HG02588 (cell line): ENCODE data around the gene RCBTB1.
"Not testable (repeated sequence)": the region's sequence is repeated elsewhere in the genome, so short reads cannot be mapped to it uniquely, and the experiment has no call there.

ENCODE experiments used
- ATAC-seq: cut with Tn5 transposase; IDR thresholded peaks from one replicate; pipeline ENCODE4 v1.9.1; 2021; ENCODE audit warnings: mild to moderate bottlenecking, moderate library complexity; ENCODE audit not compliant: unreplicated experiment

Gene RCBTB1

GRCh38 chr13:49585220-49586157, at the start of gene RCBTB1:
Gene RCBTB1 (minus strand): TSS chr13:49585558. CDS start chr13:49567279, 18,279 bp downstream.
- ATAC-seq: peak; percentile 90

DNA sequence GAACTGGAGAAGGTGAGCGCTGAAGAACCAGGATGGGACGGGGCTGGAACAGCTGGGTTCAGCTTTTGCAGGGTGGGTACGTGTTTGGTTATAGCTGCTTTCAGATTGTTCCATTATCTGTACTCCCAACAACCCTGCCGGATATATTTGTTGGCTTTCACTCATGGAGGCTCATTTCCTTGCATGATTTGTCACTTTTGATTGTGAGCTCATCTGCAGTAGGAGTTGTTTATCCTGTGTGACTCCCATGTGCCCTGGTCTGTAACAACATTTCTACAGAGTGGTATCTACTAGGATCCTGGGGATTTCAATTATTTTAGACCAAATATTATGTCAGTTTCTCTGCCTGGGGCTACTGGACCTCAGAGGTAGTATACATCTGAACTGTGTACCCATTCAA, 48.4 kb upstream of the RCBTB1 start:
- no peak for ATAC-seq

- no peak for ATAC-seq
Measured at GRCh38 chr13:49632156-49632555, 46.8 kb upstream of the RCBTB1 start.

DNA sequence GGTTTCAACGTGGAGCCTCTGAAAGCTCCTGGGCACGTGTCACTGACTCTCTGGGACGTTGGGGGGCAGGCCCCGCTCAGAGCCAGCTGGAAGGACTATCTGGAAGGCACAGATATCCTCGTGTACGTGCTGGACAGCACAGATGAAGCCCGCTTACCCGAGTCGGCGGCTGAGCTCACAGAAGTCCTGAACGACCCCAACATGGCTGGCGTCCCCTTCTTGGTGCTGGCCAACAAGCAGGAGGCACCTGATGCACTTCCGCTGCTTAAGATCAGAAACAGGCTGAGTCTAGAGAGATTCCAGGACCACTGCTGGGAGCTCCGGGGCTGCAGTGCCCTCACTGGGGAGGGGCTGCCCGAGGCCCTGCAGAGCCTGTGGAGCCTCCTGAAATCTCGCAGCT, 45.2 kb upstream of the RCBTB1 start:
- no peak for ATAC-seq

DNA sequence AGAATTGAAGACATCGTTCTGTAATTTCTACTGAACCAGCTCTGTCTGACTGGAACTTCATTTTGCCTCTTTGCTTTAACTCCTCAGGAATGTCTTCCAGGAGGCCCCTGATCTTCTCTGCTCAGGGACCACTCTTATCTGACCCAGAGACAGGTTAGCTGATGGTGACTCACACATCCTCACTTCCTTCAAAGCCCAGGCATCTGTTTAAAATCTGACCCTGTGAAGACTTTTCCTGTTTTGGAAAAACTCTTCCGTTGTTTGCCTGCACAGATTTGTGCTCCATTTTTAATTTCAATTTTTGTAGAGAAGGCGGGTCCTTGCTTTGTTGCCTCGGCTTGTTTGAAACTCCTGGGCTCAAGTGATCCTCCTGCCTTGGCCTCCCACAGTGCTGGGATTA, 44.6 kb upstream of the RCBTB1 start:
- no peak for ATAC-seq

GRCh38 chr13:49629196-49629938, 44.0 kb upstream of the RCBTB1 start:
- ATAC-seq: no peak

GRCh38 chr13:49627831-49628652, 42.7 kb upstream of the RCBTB1 start, which contains the start of gene ARL11:
Gene ARL11 (plus strand): TSS chr13:49628507. CDS start chr13:49630448, 1,941 bp downstream.
- ATAC-seq: peak; percentile 90

DNA sequence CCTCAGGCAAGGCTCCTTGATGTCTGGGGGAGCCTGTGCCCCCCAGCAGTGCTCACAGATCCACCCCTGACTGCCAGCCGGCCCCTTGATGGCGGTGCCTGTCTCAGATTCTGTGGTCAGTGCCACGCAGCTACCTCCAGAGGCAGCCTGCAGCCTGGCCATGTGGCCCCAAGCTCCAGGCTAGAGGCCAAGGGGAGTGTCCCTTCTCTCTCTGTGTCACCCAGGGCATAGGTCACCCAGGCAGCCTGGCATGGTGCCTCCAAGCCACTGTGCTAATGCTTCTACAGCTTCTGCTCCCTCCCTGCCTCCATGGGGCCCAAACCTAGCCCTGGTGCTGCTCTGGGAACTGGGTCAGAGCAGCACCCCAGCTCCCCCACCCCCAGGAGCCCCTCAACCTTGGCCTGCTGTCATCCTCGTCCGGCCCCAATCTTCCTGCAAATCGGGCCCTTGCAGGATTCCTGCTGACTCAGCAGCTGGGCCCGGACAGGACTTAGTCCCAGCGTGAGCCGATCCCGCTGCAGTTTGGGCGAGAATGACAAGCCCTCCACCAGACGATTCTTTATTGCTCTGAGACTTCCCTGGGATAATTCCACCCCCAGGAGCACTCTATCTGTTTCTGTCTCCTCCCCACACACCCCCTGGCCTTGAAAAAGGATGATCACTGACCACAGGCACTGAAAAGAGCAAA, 40.2 kb upstream of the RCBTB1 start:
- no peak for ATAC-seq

- no peak for ATAC-seq
Measured at GRCh38 chr13:49624229-49624628, 38.9 kb upstream of the RCBTB1 start.

GRCh38 chr13:49622174-49622946, 37.0 kb upstream of the RCBTB1 start:
- no peak for ATAC-seq

DNA sequence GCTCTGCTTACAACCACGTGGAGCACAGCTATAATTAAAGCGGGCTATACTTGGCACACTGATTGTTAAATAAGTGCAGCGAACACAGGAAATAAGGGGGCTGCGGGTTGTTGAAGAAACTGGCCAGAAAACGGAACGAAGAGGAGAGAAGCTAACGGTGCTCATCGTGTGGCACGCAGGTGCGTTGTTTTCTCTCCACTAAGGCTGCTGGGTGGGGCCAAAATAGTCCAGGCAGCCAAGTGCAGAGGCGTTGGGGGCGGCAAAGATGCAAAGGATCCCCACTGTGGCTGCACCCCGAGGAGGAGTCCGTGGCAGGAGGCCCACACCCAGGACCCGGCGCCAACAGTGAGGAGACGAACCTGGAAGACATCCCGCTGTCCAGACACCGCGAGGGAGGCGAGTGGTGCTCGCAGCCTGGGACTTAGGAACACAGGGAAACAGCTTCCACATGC, 34.8 kb upstream of the RCBTB1 start:
- ATAC-seq: peak; percentile 74

- ATAC-seq: no peak
Measured at GRCh38 chr13:49616676-49617065, 31.3 kb upstream of the RCBTB1 start.

DNA sequence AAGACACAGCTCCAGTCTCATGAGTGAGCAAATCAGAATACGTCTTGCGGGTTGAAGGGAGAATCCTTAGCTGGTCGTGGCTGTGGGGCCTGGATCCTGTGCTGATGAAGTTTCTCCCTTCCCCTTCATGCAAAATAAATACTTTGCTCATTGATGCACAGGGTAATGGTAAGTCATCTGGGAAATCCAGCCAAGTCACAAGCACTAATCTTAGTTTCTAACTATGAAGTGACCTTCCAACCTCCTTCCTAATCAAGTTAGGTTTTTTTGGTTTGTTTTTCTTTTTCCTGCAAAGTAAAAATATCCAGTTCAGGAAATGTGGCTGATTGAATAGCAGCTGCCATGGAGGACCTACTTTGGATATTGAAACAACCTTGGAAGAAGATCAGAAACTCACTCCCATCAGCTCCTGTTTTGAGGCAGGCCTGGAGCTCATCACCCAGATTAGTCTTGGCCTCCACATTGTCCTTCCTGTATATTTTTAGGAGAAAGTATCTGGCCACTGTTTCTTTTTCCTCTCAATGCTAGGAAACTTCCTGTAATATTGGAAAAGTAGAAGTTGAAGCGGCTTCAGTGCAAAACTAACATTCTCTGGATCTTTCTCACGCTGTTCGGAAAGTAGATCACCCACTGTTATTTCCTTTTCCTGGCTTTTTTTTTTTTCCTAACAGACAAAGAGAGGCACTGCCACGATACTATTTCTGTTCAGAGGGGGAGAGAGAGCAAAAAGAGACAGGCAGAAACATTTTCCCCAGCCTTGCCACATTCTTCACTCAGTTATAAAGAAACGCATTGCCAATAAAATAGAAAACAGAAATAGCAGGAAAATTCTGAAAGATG, 30.7 kb upstream of the RCBTB1 start:
- no peak for ATAC-seq

DNA sequence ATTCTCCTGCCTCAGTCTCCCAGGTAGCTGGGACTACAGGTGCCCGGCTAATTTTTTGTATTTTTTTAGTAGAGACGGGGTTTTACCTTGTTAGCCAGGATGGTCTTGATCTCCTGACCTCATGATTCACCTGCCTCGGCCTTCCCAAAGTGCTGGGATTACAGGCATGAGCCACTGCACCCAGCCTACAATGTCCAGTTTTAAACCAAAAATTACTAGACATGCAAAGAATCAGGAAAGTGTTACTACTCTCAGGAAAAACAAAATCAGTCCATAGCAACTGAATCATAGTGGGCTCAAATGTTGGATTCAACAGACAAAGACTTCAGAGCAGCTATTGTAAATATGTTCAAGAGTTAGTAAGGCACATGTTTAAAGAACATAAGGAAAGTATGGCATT, 26.7 kb upstream of the RCBTB1 start:
- ATAC-seq: not testable (repeated sequence)

DNA sequence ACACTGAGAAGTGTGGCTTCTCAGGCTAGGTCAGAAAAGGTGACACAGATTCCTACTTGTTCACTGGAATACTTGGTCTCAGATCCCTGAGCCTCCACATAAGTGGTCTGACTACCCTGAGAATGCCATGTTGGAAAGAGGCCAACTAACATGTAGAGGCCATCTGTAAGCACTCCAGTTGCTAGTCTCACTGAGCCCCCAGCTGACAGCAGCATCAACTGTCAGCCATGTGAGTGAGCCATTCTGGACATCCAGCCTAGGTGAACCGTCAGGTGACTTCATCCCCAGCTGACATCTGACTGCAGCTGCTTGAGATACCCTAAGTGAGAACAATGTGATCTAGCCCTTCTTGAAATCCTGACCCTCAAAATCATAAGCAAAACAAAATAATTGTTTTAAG, 24.8 kb upstream of the RCBTB1 start:
- no peak for ATAC-seq

GRCh38 chr13:49608651-49609331, 23.4 kb upstream of the RCBTB1 start:
- no peak for ATAC-seq

- no peak for ATAC-seq
Measured at GRCh38 chr13:49607761-49608160, 22.4 kb upstream of the RCBTB1 start.
